H1 (cell line): Measurements from ENCODE around the gene GLTP.

Experiments used
- CBX8 ChIP-seq: fragments of 300-800, 300-1000 bp; sonication (generic); IDR thresholded peaks from 2 replicates; pipeline ENCODE4 v1.7.1; 2016; ENCODE audit warnings: low read depth, low read length, borderline replicate concordance
- EZH2 ChIP-seq: fragments of 200-600 bp; sonication (generic); IDR thresholded peaks from 2 replicates; pipeline ENCODE4 v1.7.1; 2012; ENCODE audit warnings: low read depth, mild to moderate bottlenecking, moderate library complexity, low read length, inconsistent platforms; ENCODE audit not compliant: severe bottlenecking
- POLR2A ChIP-seq, 2 experiments: IDR thresholded peaks; 1 replicate in 1 of 2; 2 replicates in 1 of 2; pipeline ENCODE4 v1.6.1; 2011; ENCODE audit warnings: low read depth in 2 of 2, low read length in 2 of 2, mild to moderate bottlenecking in 2 of 2; ENCODE audit errors: control extremely low read depth in 1 of 2
- SUZ12 ChIP-seq: fragments of 200-600 bp; sonication (generic); IDR thresholded peaks from 2 replicates; pipeline ENCODE4 v1.6.1; 2012; ENCODE audit warnings: mild to moderate bottlenecking, inconsistent platforms, low read length, moderate library complexity, mixed read lengths
- TAF7 ChIP-seq: optimal IDR thresholded peaks from 2 replicates; pipeline ENCODE3; 2011; ENCODE audit warnings: low read depth, mild to moderate bottlenecking, inconsistent platforms, low read length, moderate library complexity, borderline replicate concordance
- TF ChIP-seq, protein P1 (sequence below): IDR thresholded peaks from 2 replicates; pipeline ENCODE4 v1.6.1; 2011; ENCODE audit warnings: low read length, improper control_type of control experiment
- TF ChIP-seq, protein P2 (sequence below): IDR thresholded peaks from 2 replicates; pipeline ENCODE4 v1.6.1; 2012; ENCODE audit warnings: inconsistent platforms

DNA sequence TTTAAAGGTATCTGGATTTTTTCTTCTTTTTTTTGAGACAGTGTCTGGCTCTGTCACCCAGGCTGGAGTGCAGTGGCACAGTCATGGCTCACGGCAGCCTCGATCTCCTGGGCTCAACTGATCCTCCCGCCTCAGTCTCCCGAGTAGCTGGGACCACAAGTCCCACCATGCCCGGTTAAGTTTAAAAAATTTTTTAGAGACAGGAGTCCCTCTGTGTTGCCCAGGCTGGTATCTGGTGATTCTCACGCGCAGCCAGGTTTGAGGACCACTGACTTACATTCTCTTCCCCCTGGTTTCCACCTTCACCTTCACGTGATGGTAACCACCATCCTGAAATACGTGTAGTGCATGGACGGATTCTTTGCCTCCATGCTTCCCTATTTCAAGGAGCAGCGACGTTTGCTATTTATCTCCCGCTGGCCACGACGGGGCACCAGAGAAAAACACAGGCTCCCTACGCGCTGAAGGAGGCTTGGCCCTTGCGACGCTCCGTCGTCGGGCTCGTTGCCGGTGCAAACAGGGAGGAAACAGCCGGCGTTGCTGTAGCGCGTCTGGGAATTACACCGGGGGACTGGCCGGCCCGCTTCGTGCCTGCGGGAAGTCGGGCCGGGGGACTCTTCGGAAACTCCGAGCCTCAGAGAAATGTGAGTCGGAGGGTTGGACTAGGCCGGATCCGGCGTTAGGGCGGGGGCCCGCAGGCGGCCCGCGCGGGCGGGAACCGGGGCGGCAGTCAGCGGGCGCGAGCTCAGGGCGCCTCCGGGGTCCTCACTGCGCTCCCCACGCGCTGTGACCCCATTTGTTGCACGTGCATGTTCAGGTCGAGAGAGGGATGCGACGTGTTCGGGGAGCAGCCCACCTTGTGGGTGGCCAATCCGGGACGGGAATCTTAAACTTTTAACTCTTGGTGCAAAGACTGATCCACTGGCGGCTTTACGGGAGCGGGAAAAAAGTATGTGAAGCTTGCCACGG lies 19.7 kb upstream of the GLTP start, which contains the start of gene TCHP:
- TF ChIP-seq EZH2 (peak; percentile 44), CBX8 (no peak), POLR2A (IDR thresholded peaks at IDR 0.05; ENCODE audit: control extremely low read depth in 1 of 2, low read depth in 2 of 2, low read length in 2 of 2) (no peak), TAF7 (no peak), SUZ12 (peak; percentile 74)
- TF ChIP-seq, protein P1, sequence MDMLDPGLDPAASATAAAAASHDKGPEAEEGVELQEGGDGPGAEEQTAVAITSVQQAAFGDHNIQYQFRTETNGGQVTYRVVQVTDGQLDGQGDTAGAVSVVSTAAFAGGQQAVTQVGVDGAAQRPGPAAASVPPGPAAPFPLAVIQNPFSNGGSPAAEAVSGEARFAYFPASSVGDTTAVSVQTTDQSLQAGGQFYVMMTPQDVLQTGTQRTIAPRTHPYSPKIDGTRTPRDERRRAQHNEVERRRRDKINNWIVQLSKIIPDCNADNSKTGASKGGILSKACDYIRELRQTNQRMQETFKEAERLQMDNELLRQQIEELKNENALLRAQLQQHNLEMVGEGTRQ = no peak
- TF ChIP-seq, protein P2, sequence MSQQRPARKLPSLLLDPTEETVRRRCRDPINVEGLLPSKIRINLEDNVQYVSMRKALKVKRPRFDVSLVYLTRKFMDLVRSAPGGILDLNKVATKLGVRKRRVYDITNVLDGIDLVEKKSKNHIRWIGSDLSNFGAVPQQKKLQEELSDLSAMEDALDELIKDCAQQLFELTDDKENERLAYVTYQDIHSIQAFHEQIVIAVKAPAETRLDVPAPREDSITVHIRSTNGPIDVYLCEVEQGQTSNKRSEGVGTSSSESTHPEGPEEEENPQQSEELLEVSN = peak; percentile 62
